Measurements from ENCODE around the gene DIS3L2. TPM values are rescaled to one million over a fixed set of nuclear protein-coding genes. Genes with fewer than 3 reads are reported as not detected.

The DIS3L2 gene
- total and polyA plus RNA-seq, 2 of the 8 experiments (the other 6 are each of a cell fraction or from before 2014, with no cell fraction given): 11.5 to 21.6 TPM

GRCh38 chr2:232338759-232339106 lies 377.2 kb downstream of the DIS3L2 start:
- H3K23me2 ChIP-seq (ENCODE audit: low read depth, low read length): no peaks in the 10 kb centered on the region
- no peak overlapping the region for H3K4me3 ChIP-seq (ENCODE audit: extremely low read depth in 1 of 4, insufficient read depth in 2 of 4, low read depth in 3 of 4, low read length in 4 of 4)
- ChIA-PET POLR2A (ENCODE audit: partially characterized antibody) (interaction anchor here (1.0 kb wide), 1 partner anchor 25 kb away, joined by 3 read pairs; no protein-coding TSS in a partner anchor), CTCF (ENCODE audit: partially characterized antibody) (interaction anchor here (0.6 to 4.7 kb wide), 24 partner anchors 10 to 257 kb away, joined by 3 to 72 read pairs (median 4); no protein-coding TSS in a partner anchor)
- no peaks in the 10 kb centered on the region for H3K36me3 ChIP-seq (ENCODE audit: control insufficient read depth in 2 of 4, insufficient read depth in 4 of 4, low read length in 3 of 4)
- H3K27ac ChIP-seq (ENCODE audit: low read depth, low read length): no peak overlapping the region
- no peak overlapping the region for H4K91ac ChIP-seq (replicated peaks; ENCODE audit: insufficient read length, low read length)
- H3K79me1 ChIP-seq (ENCODE audit: low read depth, low read length): no peaks in the 10 kb centered on the region
- no peaks in the 10 kb centered on the region for H4K20me1 ChIP-seq (replicated peaks in 1 of 2; ENCODE audit: control insufficient read depth in 1 of 2, insufficient read depth in 2 of 2, low read length in 2 of 2)
- H2AFZ ChIP-seq (ENCODE audit: low read length): no peak overlapping the region
- no peaks in the 10 kb centered on the region for H3K27me3 ChIP-seq (replicated peaks in 1 of 4; ENCODE audit: control insufficient read depth in 3 of 4, extremely low read depth in 1 of 4, insufficient read depth in 3 of 4, low read length in 3 of 4)
- no peak overlapping the region for H4K5ac ChIP-seq (ENCODE audit: insufficient read length, low read depth, low read length)
- no peak overlapping the region for H3K23ac ChIP-seq (ENCODE audit: insufficient read length)
- no peak overlapping the region for H2AK5ac ChIP-seq (ENCODE audit: low read depth, low read length)
- H3K56ac ChIP-seq (replicated peaks; ENCODE audit: insufficient read length, low read depth, low read length): no peak overlapping the region
- H4K8ac ChIP-seq (ENCODE audit: extremely low read depth, insufficient read depth, low read length): no peak overlapping the region
- 0 out of 2 replicates have a peak overlapping the region, but pooled peaks have one; percentile 39 for H2BK12ac ChIP-seq (ENCODE audit: low read depth, low read length)
- no peak overlapping the region for H3K4ac ChIP-seq (replicated peaks; ENCODE audit: insufficient read length, low read depth, low read length)
- H3K9ac ChIP-seq (replicated peaks in 1 of 4; ENCODE audit: extremely low read depth in 1 of 4, low read depth in 3 of 4, low read length in 3 of 4): no peak overlapping the region
- no peaks in the 10 kb centered on the region; a peak in 1 of 7 replicates for H3K4me1 ChIP-seq (replicated peaks in 1 of 4; ENCODE audit: control insufficient read depth in 3 of 4, insufficient read depth in 4 of 4, low read length in 3 of 4)
- H2BK120ac ChIP-seq (replicated peaks; ENCODE audit: low read depth, low read length): no peak overlapping the region
- no peak overlapping the region for H3K18ac ChIP-seq (ENCODE audit: extremely low read depth, low read length)
- DNase-seq (ENCODE audit: low read depth in 1 of 2, low spot score in 2 of 2) (no peak), FAIRE-seq (no peak)
- WGBS, 2 experiments (ENCODE audit: extremely low coverage in 1 of 2, insufficient coverage in 1 of 2, insufficient read length in 1 of 2, insufficient replicate concordance in 2 of 2, low coverage in 1 of 2, low lambda C conversion rate in 2 of 2, missing lambda C conversion rate in 1 of 2): 80% methylated on average over 7 of the region's 7 CpGs; no CpG with 5 or more reads in 1 of the 2 experiments
- no peak overlapping the region for H2BK5ac ChIP-seq (ENCODE audit: low read depth, low read length)
- H3K79me2 ChIP-seq (ENCODE audit: control insufficient read depth in 1 of 2, insufficient read depth in 2 of 2, low read length in 2 of 2): no peaks in the 10 kb centered on the region
- H3K4me2 ChIP-seq (ENCODE audit: insufficient read depth in 1 of 2, low read depth in 2 of 2, low read length in 2 of 2): no peak overlapping the region
- no peak overlapping the region for H2BK15ac ChIP-seq (ENCODE audit: low read length)
- TF ChIP-seq TCF12 (IDR thresholded peaks at IDR 0.05; ENCODE audit: low read depth, low read length) (no peak), KDM1A (IDR thresholded peaks at IDR 0.05; ENCODE audit: borderline replicate concordance, low read length) (no peak), GTF2F1 (IDR thresholded peaks at IDR 0.05; ENCODE audit: borderline replicate concordance, low read depth, low read length) (no peak), ZNF274 (IDR thresholded peaks at IDR 0.05; ENCODE audit: borderline replicate concordance, extremely low read depth, low read length) (no peak), TAF1 (IDR thresholded peaks at IDR 0.05; ENCODE audit: low read depth, low read length) (no peak), SIRT6 (IDR thresholded peaks at IDR 0.05; ENCODE audit: low read length) (no peak), ASH2L (IDR thresholded peaks at IDR 0.05; ENCODE audit: low read length) (no peak), SUZ12 (IDR thresholded peaks at IDR 0.05; ENCODE audit: low read length) (no peak), CREB1 (IDR thresholded peaks at IDR 0.05) (no peak), TBP (IDR thresholded peaks at IDR 0.05; ENCODE audit: low read depth, low read length) (no peak), JUND (IDR thresholded peaks at IDR 0.05; ENCODE audit: low read length) (no peak), TAF7 (optimal IDR thresholded peaks at IDR 0.05; ENCODE audit: borderline replicate concordance, low read depth, low read length) (no peak), GABPA (IDR thresholded peaks at IDR 0.05; ENCODE audit: borderline replicate concordance, insufficient read depth, low read length) (no peak), RFX5 (IDR thresholded peaks at IDR 0.05; ENCODE audit: borderline replicate concordance, low read depth, low read length) (no peak), EP300 (IDR thresholded peaks at IDR 0.05; ENCODE audit: borderline replicate concordance in 1 of 2, low read depth in 2 of 2, low read length in 2 of 2) (no peak)
- H2BK20ac ChIP-seq (ENCODE audit: low read length): no peak overlapping the region
- H3K14ac ChIP-seq (ENCODE audit: insufficient read length): no peak overlapping the region
- no peaks in the 10 kb centered on the region for H3K9me3 ChIP-seq (ENCODE audit: insufficient read depth in 2 of 2, low read depth in 1 of 2, low read length in 1 of 2)

All from H1 (cell line).